AG04449 (cell line): Measurements from ENCODE around the gene UBA5.

Source experiments
- CTCF ChIA-PET: fragments of 350-600 bp; formaldehyde crosslinking; extraction: SDS; loops from one replicate; lab custom pipeline; 2021; ENCODE audit warnings: antibody characterized with exemption; lab: Yijun Ruan, JAX
- POLR2A ChIA-PET: fragments of 400-600, 350-600 bp; formaldehyde crosslinking; extraction: SDS; loops from one replicate; lab custom pipeline; 2020; ENCODE audit warnings: antibody characterized with exemption, inconsistent platforms; lab: Yijun Ruan, JAX
- DNase-seq: peaks from one replicate; pipeline ENCODE4 v3.0.0-alpha.2; 2010; ENCODE audit warnings: low read depth, low spot score
- H3K4me3 ChIP-seq: 2 replicates; pipeline ENCODE4 v1.5.1; 2011; ENCODE audit warnings: low read depth, mild to moderate bottlenecking, control low read depth, low read length
- CTCF ChIP-seq: IDR thresholded peaks from one replicate; pipeline ENCODE4 v1.5.1; 2011; ENCODE audit warnings: mild to moderate bottlenecking, moderate library complexity, low read length, control low read depth, inconsistent platforms; ENCODE audit not compliant: insufficient read depth; ENCODE audit errors: missing control alignments

Gene UBA5

GRCh38 chr3:132642539-132642847 is 17.6 kb upstream of the UBA5 start:
- H3K4me3 ChIP-seq, result no peak overlapping the region
- TF ChIP-seq CTCF, result no peak
- DNase-seq, result no peak
- CTCF ChIA-PET, result interaction anchor here (1.0 to 6.7 kb wide), 28 partner anchors 11 to 293 kb away, joined by 3 to 524 read pairs (median 4); partner anchors contain the start of genes ACAD11 and UBA5
- POLR2A ChIA-PET, result interaction anchor here (1.1 kb wide), 1 partner anchor 17 kb away, joined by 4 read pairs; the partner anchor contains the start of genes ACAD11 and UBA5

DNA sequence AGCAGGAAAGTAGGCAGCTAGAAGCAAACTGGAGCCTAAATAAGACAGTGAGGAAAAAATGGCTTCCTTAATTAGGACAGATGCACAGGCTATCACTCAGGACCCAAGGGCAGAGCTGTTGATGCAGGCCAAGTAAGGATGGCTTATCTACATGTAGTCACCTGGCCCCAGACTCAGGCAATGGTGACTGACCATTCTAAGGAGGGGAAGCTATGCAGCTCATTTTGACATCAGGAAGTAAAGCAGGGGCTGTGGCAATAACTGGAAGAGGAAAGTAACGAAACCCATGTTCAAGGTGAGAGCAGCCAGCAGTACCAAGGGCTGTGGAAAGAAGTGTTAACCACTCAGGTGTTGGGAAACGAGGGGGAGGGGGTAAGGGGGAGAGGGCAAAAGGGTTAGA is 16.8 kb upstream of the UBA5 start:
- no peak overlapping the region for H3K4me3 ChIP-seq
- no peak for DNase-seq
- TF ChIP-seq CTCF, result no peak
- CTCF ChIA-PET, result interaction anchor here (1.0 to 6.7 kb wide), 17 partner anchors 10 to 292 kb away, joined by 3 to 524 read pairs (median 8); partner anchors contain the start of genes ACAD11 and UBA5
- POLR2A ChIA-PET, result no interaction called here

DNA sequence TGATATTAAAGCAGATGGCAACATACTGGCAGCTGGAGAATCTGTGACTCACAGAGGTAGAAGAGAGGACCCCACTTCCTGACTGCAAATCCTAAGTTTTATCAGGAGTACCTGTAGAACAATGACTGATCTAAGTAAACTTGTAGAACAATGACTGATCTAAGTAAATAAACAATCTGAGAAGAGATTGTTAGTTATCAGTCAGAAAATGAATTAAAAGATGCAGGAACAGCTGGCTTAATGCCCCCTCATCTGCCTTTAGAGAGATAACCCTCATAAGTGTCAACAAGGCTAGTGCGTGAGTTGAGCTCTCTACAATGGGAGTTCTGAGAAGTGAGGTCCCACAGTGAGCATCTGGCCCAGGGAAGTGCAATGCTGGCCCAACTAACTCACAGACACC is 15.1 kb upstream of the UBA5 start:
- POLR2A ChIA-PET, result no interaction called here
- H3K4me3 ChIP-seq, result no peak overlapping the region
- no peak for TF ChIP-seq CTCF
- CTCF ChIA-PET, result interaction anchor here (0.6 to 4.4 kb wide), 3 partner anchors 110 to 291 kb away, joined by 3 to 74 read pairs (median 3); no protein-coding TSS in a partner anchor
- no peak for DNase-seq

DNA sequence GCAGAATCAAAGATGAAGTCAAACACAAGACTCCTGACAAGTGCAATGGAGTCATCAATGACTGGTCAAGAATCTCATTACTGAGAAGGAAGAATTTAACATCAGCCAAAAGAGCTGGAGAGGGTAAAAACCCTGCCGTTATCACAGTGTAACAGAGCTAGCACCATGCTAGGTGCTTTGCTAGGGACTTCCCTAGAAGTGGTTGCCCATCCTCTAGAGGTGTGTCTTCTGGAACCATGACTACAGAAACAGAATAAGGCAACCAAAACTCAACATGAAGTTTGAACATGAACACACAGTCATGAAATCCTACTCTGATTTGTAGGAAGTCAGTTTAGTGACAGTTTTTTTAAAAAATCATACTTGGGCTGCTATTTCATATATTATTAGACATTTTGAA is 10.0 kb upstream of the UBA5 start:
- H3K4me3 ChIP-seq, result no peak overlapping the region
- no peak for TF ChIP-seq CTCF
- ChIA-PET POLR2A (no interaction called here), CTCF (interaction anchor here (0.7 to 2.4 kb wide), 3 partner anchors 8 to 116 kb away, joined by 3 to 6 read pairs (median 5); no protein-coding TSS in a partner anchor)
- no peak for DNase-seq

DNA sequence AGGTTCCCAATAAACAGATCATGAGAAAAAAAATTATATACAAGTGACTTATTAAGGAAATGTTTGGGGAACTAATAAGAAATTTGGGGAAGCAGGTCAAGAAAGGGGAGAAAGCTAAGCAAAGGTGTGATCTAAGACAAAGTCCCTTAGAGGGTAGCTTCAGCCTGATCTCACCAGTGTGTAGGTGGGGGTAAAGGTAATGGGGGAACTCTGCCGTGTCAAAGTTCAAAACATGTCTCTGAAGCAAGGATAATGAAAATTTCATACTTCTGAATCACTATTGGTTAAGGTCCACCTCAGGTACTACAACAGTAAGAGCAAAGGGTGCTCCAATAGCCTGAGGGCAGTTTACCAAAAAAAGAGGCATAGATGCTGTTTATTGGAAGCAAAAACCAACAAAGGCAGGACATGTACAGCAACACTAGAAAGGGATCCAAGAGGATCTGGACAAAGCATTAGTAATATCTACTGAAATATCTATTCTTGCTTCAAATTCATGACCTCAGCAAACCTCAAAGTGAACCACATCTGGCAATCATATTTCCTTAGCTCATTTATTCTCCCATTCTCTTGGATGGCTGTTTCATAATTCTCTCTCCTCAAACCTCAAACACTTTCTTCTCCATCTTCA is 7.4 kb upstream of the UBA5 start:
- no peak for DNase-seq
- POLR2A ChIA-PET, result interaction anchor here (0.6 kb wide), 1 partner anchor 28 kb away, joined by 3 read pairs; no protein-coding TSS in a partner anchor
- CTCF ChIA-PET, result interaction anchor here (0.6 to 4.8 kb wide), 4 partner anchors 11 to 118 kb away, joined by 3 to 25 read pairs (median 10); no protein-coding TSS in a partner anchor
- no peak overlapping the region for H3K4me3 ChIP-seq
- TF ChIP-seq CTCF, result no peak

DNA sequence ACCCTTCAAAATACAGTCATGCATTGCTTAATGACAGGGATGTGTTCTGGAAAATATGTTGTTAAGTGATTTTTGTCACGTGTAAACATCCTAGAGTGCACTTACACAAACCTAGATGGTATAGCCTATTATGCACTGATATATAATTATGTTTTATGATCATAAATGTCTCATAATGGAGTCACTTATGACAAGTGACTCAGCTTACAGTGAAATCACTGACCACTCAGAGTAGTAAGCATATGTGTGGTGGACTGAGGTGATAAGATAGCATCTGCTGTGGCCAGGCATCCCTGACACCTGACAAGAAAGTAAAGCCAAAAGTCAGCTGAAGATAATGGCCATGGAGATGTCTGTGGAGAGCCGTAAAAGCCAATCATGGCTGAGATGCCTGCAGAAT is 5.9 kb upstream of the UBA5 start:
- no peak for TF ChIP-seq CTCF
- ChIA-PET POLR2A (no interaction called here), CTCF (interaction anchor here (0.6 to 4.8 kb wide), 3 partner anchors 8 to 117 kb away, joined by 3 to 25 read pairs (median 17); no protein-coding TSS in a partner anchor)
- no peak for DNase-seq
- H3K4me3 ChIP-seq, result no peak overlapping the region
